ES-I3 (cell line): ENCODE results near the gene NADK2.

Experiments
- H3K36me3 ChIP-seq: 2 replicates; pipeline ENCODE4 v1.6.1; 2013; ENCODE audit warnings: mild to moderate bottlenecking, low read length, control low read depth, moderate library complexity; ENCODE audit not compliant: insufficient read depth
- H3K4me1 ChIP-seq: 2 replicates; pipeline ENCODE4 v1.6.1; 2013; ENCODE audit warnings: mild to moderate bottlenecking, control low read depth, low read length; ENCODE audit not compliant: insufficient read depth
- H3K9ac ChIP-seq: 2 replicates; pipeline ENCODE4 v1.6.1; 2013; ENCODE audit warnings: low read depth, mild to moderate bottlenecking, low read length, moderate library complexity
- H3K9me3 ChIP-seq: 2 replicates; pipeline ENCODE4 v1.6.1; 2013; ENCODE audit warnings: mild to moderate bottlenecking, low read length, moderate library complexity; ENCODE audit not compliant: control insufficient read depth, insufficient read depth

NADK2 gene

DNA sequence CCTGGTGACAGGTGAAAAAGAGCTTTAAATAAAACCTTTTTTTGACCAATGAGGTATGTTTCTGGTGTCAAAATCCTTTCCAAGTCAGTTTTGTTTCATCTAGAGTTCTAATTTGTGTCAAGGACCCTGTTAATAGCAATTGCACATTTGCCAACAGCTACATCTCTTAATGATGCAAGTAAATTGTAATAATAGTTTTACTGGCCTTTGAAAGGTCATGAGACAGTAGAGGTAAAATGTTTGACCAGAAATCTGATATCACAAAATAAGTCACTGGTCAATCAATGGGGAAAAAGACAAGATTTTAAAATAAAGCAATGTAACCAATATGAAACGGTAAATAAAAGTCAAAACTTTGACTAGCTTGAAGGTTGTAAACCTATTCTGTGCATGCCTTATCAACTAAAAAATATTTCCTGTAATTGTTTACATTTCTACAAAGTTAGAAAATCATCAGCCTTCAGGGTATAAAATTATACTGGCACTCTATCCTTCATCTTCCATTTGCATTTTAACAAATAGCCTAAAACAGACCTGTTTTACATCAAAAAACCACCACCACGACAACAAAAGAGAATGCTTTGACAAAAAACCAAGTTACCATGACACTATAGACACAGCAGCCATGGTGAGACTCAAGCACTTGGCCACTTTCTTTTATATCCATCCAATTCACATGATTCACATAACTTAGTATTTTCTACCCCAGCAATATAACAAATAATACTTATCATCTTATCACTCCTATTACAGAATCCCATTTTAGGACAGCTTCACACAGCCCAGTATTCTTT, 3.0 kb downstream of the NADK2 start:
- Histone ChIP-seq H3K9ac (no peak overlapping the region), H3K4me1 (peaks cover 3% of the 10 kb centered on the region; the same call in 1 of the 2 replicates), H3K9me3 (no peaks in the 10 kb centered on the region), H3K36me3 (no peaks in the 10 kb centered on the region)

DNA sequence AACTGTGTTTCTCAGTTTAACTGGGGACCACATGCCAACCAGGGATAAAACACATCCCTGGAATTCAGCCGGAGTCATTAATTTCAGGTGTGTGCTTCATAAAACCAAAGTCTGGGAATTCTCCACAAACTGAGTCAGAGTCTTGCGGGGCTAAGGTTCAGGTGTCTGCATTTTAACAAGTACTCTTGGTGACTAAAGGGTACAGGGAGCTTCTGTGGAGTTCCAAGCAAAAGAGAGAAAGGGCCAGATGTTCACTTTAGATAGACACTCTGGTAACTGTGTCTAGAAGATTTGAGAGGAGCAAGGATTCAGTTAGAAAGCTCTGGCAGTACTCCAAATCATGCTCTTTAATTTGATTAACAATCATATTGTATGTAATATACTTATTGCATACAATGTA, 4.0 kb downstream of the NADK2 start:
- Histone ChIP-seq H3K4me1 (peaks cover 3% of the 10 kb centered on the region; the same call in 1 of the 2 replicates), H3K9me3 (no peaks in the 10 kb centered on the region), H3K36me3 (no peaks in the 10 kb centered on the region), H3K9ac (no peak overlapping the region)

DNA sequence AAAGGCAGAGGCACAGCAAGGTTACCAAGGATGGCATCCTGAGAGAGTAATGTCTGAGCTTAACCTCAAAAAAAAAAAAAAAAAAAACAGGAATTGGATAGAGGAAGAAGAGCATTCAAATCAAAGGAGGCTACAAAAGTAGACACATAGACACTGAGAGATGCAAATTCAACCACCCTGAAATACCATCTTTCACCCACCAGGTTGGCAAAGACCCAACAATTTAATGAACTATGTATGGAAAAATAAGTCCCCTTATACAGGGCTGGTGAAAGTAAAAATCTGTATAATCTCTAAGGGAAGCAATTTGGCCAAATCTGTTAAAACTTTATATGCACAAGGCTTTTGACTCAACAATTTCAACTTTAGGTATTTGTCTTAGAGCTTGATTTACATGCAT, 4.9 kb downstream of the NADK2 start:
- no peaks in the 10 kb centered on the region for H3K9me3 ChIP-seq
- peaks cover 3% of the 10 kb centered on the region; the same call in 1 of the 2 replicates for H3K4me1 ChIP-seq
- no peaks in the 10 kb centered on the region for H3K36me3 ChIP-seq
- no peak overlapping the region for H3K9ac ChIP-seq

DNA sequence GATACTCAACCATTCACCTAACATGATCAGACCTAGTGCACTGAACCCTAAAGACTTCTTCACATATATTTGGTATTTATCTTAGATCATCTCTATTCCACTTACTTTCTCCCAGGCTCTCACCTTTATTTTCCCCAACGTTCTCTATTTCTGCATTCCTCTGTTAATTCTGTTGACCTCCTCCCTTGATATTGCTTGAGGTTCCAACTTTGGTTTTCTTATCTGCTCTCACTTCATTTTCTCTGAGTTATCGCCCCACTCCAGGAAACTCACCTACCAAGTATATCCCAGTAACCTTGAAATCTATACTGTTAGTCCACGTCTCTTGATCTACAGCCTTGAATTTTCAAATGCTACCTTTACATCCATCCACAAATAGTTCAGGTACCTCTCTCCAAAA, 9.2 kb downstream of the NADK2 start:
- Histone ChIP-seq H3K9me3 (no peaks in the 10 kb centered on the region), H3K9ac (no peak overlapping the region), H3K4me1 (no peaks in the 10 kb centered on the region), H3K36me3 (no peaks in the 10 kb centered on the region)

DNA sequence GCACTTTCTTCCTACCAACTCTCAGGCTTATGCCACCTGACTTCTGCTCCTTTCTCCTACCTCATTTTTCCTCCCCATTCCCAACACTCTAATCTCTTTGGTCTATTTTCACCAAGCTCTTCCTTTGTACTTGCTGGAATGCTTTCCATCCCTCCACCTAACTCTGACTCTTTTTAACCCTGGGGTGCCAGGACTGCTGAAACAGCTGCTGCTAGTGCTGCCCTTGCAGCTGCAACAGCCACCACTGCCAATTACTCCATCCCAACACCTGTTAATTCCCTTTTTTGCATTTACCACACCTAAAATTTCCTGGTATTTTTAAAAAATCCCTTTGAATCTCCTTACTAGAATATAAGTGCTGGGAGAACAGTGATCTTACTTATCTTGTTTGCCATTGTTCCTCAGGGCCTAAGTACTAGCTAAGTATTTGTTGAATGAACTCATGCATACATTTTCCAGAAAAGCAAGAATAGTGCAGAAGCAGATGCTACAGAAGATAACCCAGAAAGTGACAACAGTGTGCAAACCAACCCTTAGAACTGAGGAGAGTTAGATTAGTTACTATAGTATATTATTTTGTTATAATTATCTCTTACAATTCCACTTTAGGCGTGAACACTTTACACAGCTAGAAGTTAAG, 11.5 kb downstream of the NADK2 start:
- Histone ChIP-seq H3K9ac (no peak overlapping the region), H3K4me1 (no peaks in the 10 kb centered on the region), H3K36me3 (no peaks in the 10 kb centered on the region), H3K9me3 (no peaks in the 10 kb centered on the region)

DNA sequence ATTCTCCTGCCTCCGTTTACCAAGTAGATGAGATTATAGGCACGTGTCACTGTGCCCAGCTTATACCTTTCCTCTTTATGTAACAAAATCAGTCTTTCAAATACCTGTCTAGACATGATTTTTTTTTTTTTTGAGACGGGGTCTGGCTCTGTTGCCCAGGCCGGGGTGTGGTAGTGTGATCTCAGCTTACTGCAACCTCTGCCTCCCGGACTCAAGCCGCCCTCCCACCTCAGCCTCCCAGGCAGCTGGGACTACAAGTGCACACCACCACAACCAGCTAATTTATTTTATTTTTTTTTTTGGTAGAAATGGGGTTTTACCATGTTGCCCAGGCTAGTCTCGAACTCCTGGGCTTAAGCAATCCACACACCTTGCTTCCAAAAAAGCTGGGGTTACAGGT, 13.2 kb downstream of the NADK2 start:
- Histone ChIP-seq H3K9me3 (no peaks in the 10 kb centered on the region), H3K4me1 (no peaks in the 10 kb centered on the region), H3K9ac (no peak overlapping the region), H3K36me3 (no peaks in the 10 kb centered on the region)

DNA sequence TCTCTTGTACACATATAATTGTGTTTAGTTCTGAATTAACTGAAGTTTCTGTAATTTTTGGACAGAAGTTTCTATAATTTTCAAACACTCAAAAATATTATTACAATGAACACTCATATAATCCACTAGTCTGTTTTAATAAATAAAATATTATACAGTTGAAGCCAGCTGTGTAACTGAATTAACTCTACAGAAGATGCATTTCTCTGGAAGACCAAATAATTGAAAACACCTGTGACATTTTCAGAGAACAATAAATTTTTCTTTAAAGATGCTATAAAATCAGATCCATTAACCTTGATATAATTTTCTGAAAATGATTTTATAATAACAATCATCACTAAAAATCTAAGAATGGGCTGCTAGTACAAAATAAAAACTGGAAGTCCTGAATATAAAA, 14.7 kb downstream of the NADK2 start:
- Histone ChIP-seq H3K4me1 (no peaks in the 10 kb centered on the region), H3K36me3 (no peaks in the 10 kb centered on the region), H3K9ac (no peak overlapping the region), H3K9me3 (no peaks in the 10 kb centered on the region)

DNA sequence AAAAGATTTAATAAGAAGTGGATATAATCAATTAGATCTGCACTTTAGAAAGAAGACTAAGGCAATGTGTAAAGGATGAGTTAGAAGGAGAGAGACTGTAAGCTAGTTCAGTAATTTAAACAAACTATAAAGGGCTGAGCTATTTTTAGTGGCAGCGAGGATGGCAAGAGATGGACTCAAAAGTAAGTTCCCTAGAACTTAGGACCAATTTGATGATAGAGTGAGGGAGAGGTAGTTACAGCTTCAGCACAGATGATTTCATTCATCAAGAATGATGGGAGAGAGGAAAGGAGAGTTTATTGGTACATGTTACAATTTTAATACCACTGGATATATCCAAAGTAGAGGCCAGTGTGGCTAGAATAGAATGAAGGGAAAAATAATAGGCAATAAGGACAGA, 19.1 kb downstream of the NADK2 start:
- no peaks in the 10 kb centered on the region for H3K4me1 ChIP-seq
- H3K9ac ChIP-seq: no peak overlapping the region
- H3K36me3 ChIP-seq: no peaks in the 10 kb centered on the region
- H3K9me3 ChIP-seq: no peaks in the 10 kb centered on the region

DNA sequence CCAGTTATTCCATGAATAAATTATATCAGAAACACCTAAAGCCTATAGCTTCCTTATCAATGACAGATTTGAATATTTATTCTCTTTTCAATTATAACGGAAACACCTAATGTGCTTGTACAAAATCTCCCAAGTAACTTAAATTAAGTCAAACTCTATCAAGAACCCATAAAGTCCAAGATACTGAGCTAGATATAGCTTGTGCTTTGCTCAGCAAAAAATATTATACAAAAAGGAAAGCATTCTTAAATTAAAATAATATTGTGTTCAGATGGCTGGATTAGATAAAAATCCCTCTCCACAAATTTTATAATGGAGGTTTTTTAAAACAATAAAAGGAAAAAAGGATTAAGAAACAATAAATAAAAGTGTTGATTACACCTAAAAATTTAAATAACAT, 23.7 kb downstream of the NADK2 start:
- Histone ChIP-seq H3K36me3 (no peaks in the 10 kb centered on the region), H3K4me1 (no peaks in the 10 kb centered on the region), H3K9ac (no peak overlapping the region), H3K9me3 (no peaks in the 10 kb centered on the region)

DNA sequence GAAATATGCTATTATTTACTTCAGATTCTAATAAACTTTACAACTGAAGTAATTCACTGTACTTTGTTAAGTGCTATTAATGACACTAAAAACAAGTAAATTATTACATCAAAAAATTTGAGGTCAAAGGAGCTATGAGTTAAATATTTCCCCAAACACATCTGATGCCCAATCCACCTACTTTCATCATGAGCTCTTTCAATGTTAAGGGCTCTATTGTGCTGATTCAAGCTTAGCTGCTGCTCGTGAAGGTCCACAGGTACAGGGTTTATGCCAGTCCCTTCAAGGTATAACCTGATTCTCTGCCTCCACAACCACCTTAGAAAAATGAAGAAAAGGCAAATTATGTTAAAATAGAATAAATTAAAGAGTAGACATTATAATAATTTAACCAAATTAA, 24.2 kb downstream of the NADK2 start:
- no peak overlapping the region for H3K9ac ChIP-seq
- no peaks in the 10 kb centered on the region for H3K36me3 ChIP-seq
- H3K4me1 ChIP-seq: no peaks in the 10 kb centered on the region
- H3K9me3 ChIP-seq: no peaks in the 10 kb centered on the region

DNA sequence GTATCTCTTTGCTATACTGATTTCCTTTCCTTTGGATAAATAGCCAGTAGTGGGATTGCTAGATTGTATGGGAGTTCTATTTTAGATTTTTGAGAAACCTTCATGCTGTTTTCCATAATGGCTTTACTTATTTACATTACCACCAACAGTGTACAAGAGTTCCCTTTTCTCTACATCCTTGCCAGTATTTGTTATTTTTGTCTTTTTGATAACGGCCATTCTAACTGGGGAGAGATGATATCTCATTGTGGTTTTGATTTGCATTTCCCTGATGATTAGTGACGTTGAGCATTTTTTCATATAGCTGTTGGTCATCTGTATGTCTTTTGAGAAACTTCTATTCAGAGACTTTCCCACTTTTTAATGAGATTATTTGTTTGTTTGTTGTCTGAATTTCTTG, 25.8 kb downstream of the NADK2 start:
- no peaks in the 10 kb centered on the region for H3K36me3 ChIP-seq
- H3K9me3 ChIP-seq: no peaks in the 10 kb centered on the region
- H3K4me1 ChIP-seq: no peaks in the 10 kb centered on the region
- no peak overlapping the region for H3K9ac ChIP-seq

DNA sequence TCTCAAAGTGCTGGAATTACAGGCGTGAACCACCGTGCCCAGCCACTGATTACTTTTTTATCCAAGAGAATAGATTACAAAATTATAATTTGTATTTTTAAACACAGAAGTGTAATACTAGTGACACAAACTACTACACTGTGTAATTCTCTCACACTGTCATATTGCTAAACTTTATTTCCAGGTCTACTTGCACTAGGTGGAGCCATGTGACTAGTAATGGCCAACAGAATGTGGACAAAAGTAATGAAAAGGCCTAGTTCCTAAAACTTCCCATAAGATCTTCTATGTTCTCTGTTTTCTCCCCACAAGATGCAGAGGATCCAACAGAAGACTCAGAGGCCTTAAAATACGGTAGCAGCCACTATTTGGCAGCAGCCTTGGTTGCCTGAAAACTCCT, 27.3 kb downstream of the NADK2 start:
- Histone ChIP-seq H3K9me3 (no peaks in the 10 kb centered on the region), H3K9ac (no peak overlapping the region), H3K4me1 (no peaks in the 10 kb centered on the region), H3K36me3 (no peaks in the 10 kb centered on the region)

DNA sequence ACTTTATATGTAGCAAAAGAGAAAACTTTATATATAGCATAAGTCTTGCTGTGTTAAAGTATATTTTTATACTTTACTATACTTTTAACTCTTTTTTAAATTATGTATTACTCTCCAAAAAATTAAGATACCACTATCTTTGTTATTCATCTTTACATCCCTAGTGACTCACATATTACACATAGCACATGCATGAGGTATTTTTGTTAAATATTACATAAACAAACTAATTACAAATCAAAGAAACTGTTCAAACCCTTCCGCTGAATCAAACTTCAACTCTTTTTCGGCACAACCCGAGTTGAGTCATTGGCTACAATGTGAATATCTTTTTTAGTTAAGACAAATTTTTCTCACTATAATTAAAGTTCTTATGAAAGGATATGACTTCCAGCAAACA, 32.1 kb downstream of the NADK2 start:
- no peaks in the 10 kb centered on the region for H3K4me1 ChIP-seq
- H3K9ac ChIP-seq: no peak overlapping the region
- peaks cover 2% of the 10 kb centered on the region; the same call in 1 of the 2 replicates for H3K36me3 ChIP-seq
- no peaks in the 10 kb centered on the region for H3K9me3 ChIP-seq

DNA sequence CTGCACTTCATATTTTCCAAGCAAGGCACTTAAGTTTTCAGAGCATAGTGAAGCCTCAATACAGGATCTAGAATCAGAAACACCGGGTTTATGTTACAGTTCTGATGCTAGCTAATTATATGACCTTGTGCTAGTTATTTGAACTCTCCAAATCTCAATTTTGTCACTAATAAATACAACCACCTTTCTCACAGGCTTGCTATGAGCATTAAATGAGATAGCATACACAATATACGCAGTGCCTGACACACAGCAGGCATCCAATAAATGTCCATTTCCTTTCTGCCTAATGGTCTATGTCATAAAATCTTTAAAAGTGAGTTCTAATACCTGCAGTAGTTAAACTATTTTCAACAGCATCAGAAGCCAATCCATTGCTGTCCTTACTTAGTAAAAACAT, 32.9 kb downstream of the NADK2 start:
- no peaks in the 10 kb centered on the region for H3K4me1 ChIP-seq
- peaks cover 2% of the 10 kb centered on the region; the same call in 1 of the 2 replicates for H3K36me3 ChIP-seq
- H3K9ac ChIP-seq: no peak overlapping the region
- H3K9me3 ChIP-seq: no peaks in the 10 kb centered on the region

DNA sequence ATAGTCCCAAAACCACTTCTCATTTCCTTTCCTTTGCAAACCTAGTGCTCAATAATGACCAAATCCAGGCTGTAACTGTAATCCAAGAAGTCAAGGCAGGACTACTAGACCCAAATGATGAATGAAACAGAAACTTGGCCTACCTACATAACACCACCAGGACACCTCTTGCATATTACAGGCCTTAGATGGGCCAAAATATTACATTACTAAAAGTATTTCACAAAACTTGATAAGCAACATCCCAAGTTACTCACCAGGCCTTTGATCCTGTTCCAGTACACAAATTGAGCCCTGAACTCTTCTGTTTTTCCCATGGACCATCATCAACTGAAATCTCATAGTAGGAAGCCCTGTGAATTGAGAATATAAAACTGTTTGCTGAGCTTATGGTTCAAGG, 34.8 kb downstream of the NADK2 start:
- H3K4me1 ChIP-seq: no peaks in the 10 kb centered on the region
- peaks cover 2% of the 10 kb centered on the region; the same call in 1 of the 2 replicates for H3K36me3 ChIP-seq
- H3K9me3 ChIP-seq: no peaks in the 10 kb centered on the region
- H3K9ac ChIP-seq: no peak overlapping the region
